Hepatocyte (in vitro differentiated cells): ENCODE measurements around the gene DEUP1.

Source experiments
- CTCF ChIP-seq: fragments of 200-600 bp; sonication (generic); IDR thresholded peaks from 2 replicates; pipeline ENCODE4 v1.5.1; 2016; ENCODE audit warnings: antibody characterized with exemption, mild to moderate bottlenecking; ENCODE audit not compliant: poor library complexity
- EZH2 ChIP-seq: fragments of 200-600 bp; sonication (generic); IDR thresholded peaks from 2 replicates; pipeline ENCODE4 v1.6.1; 2016; ENCODE audit warnings: antibody characterized with exemption, mild to moderate bottlenecking, borderline replicate concordance

- TF ChIP-seq CTCF (no peak), EZH2 (no peak)
Measured at GRCh38 chr11:93370260-93370659, 39.7 kb downstream of the DEUP1 start.
